ENCODE data around the gene BRD4.

DNA sequence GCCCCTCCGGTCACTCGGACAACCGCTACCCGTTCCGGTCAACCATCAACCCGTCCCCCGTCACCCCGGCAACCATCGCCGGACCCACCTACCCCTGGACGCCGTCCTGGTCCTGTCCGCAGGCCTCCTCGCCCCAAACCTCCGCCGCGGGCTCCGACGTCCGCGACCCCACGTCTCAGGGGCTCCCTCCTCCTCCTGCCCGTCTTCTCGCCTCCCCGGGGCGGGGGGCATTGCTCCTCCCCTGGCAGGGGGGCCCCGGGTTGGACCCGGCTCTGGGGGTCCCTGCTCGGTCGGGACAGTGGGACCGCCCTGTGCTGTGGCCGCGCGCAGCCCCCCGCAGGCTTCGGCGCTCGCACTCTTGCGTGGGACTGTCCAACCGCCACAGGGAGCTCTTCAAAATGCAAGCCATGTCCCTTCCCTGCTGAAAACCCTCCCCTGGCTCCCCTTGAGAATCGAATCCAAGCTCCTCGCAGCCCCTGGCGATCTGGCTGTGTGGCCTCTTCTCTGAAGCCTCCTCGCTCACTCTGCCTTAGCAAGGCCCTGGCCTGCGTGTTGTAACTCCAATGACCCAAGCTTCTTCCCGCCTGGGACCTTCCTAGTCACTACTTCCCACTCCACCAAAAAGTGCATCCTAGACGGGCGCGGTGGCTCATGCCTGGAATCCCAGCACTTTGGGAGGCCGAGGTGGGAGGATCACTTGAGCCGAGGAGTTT is 108.5 kb downstream of the BRD4 start:
- no peak for TF ChIP-seq POLR2A (IDR thresholded peaks at IDR 0.05)
- TF ChIP-seq, protein P1, sequence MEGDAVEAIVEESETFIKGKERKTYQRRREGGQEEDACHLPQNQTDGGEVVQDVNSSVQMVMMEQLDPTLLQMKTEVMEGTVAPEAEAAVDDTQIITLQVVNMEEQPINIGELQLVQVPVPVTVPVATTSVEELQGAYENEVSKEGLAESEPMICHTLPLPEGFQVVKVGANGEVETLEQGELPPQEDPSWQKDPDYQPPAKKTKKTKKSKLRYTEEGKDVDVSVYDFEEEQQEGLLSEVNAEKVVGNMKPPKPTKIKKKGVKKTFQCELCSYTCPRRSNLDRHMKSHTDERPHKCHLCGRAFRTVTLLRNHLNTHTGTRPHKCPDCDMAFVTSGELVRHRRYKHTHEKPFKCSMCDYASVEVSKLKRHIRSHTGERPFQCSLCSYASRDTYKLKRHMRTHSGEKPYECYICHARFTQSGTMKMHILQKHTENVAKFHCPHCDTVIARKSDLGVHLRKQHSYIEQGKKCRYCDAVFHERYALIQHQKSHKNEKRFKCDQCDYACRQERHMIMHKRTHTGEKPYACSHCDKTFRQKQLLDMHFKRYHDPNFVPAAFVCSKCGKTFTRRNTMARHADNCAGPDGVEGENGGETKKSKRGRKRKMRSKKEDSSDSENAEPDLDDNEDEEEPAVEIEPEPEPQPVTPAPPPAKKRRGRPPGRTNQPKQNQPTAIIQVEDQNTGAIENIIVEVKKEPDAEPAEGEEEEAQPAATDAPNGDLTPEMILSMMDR (IDR thresholded peaks at IDR 0.05): no peak

All from vagina (tissue), 2 donors.